ENCODE measurements around the gene SYAP1.
A peak's percentile ranks its signal among the peaks of the same experiment; 100 is the strongest.
"Not testable (repeated sequence)": the region's sequence is repeated elsewhere in the genome, so short reads cannot be mapped to it uniquely, and the experiment has no call there.

SYAP1 gene

GRCh38 chrX:16726347-16726988, 7.1 kb downstream of the SYAP1 start:
- not testable (repeated sequence) for DNase-seq

DNA sequence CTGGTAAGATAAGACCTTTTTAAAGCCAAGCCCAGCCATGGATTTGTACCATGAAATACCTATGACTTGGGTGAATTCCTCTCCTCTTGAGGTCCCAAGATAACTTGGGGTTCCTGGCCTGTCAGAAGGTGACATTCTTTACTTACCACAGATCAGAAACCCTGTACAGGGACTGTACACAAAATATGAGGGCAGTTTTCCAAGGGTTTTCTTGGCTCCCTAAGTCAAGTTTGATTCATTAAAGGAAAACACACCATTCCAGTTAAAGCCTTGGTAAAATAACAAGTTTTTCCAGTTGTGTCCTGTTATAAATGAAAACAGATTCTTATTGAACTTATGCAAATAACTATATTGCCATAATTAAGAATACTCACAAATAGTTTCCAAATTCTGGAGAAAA, 8.2 kb downstream of the SYAP1 start:
- DNase-seq = no peak

DNA sequence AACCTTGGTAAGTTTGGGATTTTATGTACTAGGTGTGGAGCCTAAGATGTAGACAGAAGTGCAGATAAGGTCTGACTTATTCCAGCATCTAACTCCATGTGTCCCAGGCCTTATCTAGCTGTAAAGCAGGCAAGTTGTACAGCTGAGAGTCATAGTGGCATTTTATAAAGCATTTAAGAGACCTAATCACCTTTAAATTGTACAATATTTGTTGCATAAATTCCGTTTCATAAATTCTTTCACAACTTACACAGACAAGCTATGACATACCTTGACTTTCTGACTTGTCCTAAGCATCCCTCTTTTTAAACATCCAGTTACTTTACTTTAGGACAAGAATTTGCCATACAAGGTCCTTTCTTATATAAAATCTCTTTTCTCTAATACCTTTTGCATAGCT, 11.0 kb downstream of the SYAP1 start:
- DNase-seq = no peak

- DNase-seq = no peak
These were observed 13.6 kb downstream of the SYAP1 start for GRCh38 chrX:16733013-16733412.

DNA sequence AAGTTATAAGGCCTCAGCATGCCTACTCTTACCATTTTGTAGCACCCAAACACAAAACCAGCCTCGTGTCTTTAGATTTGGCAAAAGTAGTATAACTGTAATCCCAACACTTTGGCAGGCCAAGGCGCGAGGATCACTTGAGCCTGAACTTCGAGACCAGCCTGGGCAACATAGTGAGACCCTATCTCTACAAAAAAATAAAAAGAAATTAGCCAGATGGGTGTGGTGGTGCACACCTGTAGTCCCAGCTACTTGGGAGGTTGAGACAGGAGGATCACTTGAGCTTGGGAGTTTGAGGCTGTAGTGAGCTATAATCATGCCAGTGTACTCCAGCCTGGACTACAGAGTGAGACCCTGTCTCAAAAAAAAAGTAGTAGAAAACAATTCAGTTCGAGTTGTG, 17.6 kb downstream of the SYAP1 start:
- DNase-seq = no peak

DNA sequence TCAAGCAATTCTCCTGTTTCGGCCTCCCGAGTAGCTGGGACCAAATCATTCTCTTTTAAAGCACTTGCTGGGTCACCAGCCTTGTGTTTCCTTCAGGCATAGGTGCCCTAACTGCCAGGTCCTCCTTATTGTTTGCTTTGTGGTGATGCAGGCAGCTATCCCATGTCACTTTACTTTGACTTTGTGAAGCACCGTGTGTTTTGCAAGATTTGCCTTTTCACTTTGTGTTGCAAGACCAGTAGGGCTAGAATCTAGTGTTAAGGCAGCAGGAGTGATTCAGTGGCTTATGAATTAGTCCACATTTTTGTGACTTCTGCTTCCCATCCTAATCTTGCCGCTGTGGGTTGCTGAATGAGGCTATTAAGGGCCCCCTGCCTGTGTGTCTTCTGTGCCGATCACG, 20.2 kb downstream of the SYAP1 start:
- DNase-seq = peak; percentile 12

GRCh38 chrX:16743604-16744325, 24.4 kb downstream of the SYAP1 start:
- peak; percentile 68 for DNase-seq

DNA sequence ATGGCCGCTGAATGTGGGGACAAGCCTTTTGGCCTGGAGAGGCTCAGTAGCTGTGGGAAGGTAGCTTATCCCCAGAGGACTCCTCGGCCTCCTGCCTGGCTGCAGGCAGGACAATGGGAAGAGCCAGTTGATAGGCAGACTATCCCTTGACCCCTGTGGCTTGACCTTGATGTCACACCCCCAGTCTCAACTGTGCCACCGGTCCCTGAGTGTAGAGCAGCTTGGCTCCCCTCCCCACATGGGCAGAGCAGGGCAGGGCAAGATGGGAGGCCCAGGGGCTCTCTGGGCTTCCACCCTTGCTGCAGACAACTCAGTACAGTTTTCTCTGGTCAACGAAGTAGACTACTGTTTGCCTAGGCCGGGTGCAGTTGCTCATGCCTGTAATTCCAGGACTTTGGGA, 25.7 kb downstream of the SYAP1 start:
- DNase-seq = no peak

DNA sequence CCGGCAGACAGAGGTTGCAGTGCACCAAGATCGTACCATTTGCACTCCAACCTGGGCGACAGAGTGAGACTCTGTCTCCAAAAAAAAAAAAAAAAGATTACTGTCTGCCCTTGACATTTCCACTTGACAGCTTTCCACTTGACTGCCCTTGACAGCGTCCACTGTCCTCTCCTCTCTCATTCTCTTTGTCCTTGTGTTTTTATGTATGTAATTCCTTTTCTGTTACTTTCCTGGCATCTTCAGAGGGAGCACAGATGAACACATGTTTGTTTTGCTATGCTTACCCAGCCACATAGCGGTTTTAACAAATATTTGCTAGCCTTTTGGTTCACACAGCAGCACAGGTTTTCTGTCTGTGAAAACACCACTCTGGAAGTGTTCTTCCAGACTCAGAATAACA, 26.2 kb downstream of the SYAP1 start:
- no peak for DNase-seq

GRCh38 chrX:16748425-16748824, 29.0 kb downstream of the SYAP1 start:
- DNase-seq = no peak

DNA sequence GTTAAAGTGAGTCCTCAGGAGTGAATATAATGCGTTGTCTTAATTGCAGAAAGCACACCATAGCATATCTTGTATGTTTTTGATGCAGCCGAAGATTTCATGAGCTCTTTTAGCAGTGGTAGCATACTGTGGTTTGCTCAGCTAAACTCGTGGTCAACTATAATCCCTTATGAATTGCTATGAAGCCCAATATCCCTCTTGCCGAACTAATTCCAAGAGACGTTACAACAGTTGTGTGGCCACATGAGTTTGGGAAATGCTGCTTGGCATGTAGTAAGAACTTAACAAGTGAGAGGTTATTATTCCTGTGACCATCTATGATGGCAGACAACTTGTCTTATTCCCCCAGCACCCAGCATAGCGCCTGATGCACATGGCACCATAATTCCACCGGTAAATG, 30.7 kb downstream of the SYAP1 start:
- DNase-seq = no peak

- DNase-seq = no peak
These were observed 34.6 kb downstream of the SYAP1 start for GRCh38 chrX:16754019-16754418.

DNA sequence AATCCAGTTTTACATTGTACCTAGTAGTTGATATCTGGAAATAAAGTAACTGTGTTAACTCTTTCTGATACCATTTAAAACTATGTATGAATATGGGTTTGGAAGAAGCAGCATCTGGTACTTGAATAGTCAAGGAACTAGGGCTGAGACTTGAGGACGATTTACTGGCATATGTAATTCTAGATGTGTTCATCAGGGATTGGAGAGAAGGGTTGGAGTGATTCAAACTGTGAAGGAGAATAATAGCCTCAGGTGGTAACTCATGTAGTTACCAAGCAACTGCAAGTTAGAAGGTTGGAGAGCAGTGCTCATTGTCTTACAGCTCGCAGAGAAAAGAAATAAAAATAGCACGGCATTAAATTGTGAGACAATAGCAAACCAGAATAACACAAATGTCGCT, 37.3 kb downstream of the SYAP1 start:
- DNase-seq = no peak

DNA sequence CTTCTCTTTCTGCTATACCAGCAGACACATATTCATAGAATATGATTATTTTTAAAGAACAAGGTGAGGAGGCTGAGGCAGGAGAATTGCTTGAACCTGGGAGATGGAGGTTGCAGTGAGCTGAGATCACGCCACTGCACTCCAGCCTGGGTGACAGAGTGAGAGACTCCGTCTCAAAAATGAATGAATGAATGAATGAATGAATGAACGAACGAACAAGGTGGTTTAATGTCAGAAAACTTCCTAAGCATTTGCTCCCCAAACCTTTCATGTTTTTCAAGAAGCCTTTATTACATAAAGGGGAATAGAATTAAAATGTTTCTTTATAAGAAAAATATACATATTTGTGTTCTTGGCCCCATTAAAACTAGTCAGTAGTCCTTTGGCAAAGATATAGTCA, 42.1 kb downstream of the SYAP1 start:
- DNase-seq = not testable (repeated sequence)

DNA sequence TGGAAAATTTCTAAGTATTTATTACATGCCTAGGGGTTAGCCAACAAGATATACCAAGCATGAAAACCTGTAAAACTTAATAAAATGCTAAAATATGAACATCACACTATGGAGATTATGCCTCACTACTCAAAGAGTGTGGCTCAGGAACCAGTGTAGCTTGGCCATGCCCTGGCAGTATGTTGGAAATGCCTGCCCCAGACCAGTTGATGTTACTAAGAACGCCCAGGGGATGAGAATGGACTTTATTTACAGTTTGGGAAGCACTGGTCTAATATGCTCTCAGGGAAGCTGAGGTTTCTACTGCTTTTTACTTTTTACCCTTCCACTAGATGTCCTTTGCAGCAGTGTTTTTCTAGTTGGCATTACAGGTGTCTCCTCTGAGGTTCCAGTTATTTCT, 43.2 kb downstream of the SYAP1 start:
- no peak for DNase-seq

GRCh38 chrX:16765594-16765993, 46.2 kb downstream of the SYAP1 start:
- DNase-seq = no peak

DNA sequence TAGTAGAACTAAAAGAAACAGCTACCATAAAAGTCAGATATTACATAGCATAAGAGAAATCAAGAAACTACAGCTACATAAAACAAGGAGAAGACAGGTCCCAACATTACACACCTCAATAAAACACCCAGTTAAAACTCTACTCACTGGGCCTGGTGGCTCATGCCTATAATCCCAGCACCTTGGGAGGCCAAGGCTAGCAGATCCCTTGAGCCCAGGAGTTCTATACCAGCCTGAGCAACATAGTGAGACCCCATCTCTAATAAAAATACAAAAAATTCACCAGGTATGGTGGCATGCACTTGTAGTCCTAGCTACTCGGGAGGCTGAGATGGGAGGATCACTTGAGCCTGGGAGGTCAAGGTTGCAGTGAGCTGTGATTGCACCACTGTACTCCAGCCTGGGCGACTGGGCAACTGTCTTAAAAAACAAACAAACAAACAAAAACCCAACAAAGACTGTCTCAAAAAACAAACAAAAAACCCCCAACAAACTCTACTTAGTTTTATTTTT, 51.6 kb downstream of the SYAP1 start:
- DNase-seq = no peak

- DNase-seq = no peak
These were observed 52.3 kb downstream of the SYAP1 start for GRCh38 chrX:16771483-16772398.

DNA sequence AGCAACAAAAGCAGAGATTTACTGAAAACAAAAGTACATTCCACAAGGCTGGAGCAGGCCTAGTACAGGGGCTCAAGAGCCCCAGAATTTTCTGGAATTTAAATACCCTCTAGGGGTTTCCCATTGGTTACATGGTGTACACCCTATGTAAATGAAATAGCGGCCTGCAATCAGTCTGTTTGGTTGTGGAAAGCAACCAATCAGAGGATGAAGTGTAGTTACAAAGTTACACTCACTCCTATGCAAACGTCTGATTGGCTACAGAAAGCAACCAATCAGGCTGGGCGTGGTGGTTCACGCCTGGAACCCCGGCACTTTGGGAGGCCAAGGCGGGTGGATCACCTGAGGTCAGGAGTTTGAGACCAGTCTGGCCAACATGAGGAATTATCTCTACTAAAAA, 53.0 kb downstream of the SYAP1 start:
- no peak for DNase-seq

- no peak for DNase-seq
These were observed 55.3 kb downstream of the SYAP1 start for GRCh38 chrX:16774746-16775145.

DNA sequence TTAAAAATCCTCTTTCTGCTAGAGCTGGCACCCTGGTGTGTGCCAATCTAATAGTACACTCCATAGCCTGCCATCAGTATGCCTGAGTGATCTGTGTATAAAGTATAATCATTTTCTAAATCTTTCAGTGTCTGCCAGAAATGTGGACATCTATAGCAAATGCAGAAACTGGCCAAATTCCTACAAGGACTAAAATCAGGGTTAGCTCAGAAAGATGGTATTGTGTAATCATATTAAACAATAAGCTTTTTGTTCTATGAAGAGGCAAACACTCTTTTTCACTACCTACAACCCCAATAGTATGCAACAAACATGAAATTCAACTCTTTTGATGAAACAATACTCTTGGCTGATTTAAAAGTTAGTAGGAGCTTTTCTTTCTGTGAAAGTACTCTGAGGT, 59.1 kb downstream of the SYAP1 start:
- DNase-seq = no peak

DNA sequence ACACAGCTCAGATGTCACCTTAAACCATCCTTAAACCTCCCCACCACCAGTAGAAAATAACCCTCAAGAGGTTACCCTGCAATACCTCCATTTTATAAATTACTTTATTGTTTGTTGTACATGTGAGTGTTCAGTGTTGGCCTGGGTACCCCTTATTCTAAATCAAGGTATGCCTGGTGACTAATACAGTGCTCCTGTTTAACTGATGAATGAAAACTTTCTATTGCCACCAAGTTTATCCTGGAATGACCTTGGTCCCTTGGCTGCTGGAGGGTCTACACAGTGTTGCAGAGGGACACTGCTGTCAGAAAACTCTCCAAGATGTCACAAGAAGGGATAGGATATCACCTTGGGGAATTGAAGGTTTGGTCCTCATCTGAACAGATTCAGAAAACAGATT, 59.6 kb downstream of the SYAP1 start:
- no peak for DNase-seq

GRCh38 chrX:16779815-16780214, 60.4 kb downstream of the SYAP1 start:
- not testable (repeated sequence) for DNase-seq

DNA sequence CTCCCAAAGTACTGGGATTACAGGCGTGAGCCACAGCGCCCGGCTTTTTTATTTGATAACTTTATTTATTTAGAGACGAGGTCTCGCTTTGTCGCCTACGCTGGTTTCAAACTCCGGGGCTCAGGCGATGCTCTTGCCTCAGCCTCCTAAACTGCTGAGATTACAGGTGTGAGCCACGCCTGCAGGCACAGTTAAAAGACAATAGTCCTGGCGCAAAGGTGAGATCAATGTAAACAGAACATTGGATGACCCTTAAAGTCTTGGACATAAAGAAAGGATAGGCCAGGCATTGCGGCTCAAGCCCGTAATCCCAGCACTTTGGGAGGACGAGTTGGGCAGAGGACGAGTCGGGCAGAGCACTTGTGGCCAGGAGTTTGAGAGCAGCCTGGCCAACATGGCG, 64.0 kb downstream of the SYAP1 start:
- no peak for DNase-seq

Data from GOT3 (cell line).